Measurements from ENCODE around the gene CLDN34.

DNA sequence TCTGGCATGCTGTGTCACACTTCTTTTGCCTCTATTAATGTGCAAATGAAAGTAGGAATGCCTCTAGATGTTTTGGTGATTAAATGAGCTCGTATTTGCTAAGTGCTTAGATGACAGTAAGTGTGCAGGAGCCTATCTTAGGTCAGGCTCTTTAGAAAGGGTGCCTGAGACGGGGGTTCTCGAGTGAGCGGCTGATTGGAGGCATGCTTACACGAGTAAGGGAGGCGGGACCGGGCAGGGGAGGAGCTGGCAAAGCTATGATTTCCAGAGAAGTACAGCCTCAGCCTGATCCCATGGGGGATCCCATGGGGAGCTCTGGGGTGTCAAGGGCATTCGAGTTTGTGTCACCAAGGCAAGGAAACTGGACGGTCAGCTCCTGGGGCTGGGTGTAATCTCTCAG lies 44.8 kb downstream of the CLDN34 start:
- TF ChIP-seq, protein P1, sequence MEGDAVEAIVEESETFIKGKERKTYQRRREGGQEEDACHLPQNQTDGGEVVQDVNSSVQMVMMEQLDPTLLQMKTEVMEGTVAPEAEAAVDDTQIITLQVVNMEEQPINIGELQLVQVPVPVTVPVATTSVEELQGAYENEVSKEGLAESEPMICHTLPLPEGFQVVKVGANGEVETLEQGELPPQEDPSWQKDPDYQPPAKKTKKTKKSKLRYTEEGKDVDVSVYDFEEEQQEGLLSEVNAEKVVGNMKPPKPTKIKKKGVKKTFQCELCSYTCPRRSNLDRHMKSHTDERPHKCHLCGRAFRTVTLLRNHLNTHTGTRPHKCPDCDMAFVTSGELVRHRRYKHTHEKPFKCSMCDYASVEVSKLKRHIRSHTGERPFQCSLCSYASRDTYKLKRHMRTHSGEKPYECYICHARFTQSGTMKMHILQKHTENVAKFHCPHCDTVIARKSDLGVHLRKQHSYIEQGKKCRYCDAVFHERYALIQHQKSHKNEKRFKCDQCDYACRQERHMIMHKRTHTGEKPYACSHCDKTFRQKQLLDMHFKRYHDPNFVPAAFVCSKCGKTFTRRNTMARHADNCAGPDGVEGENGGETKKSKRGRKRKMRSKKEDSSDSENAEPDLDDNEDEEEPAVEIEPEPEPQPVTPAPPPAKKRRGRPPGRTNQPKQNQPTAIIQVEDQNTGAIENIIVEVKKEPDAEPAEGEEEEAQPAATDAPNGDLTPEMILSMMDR (IDR thresholded peaks at IDR 0.05; ENCODE audit: low read depth, low read length): no peak
- no peak for TF ChIP-seq EZH2phosphoT487 (IDR thresholded peaks at IDR 0.05; ENCODE audit: low read depth)
